ENCODE measurements around the gene PARP9.
"Not testable (repeated sequence)": the region's sequence is repeated elsewhere in the genome, so short reads cannot be mapped to it uniquely, and the experiment has no call there.

PARP9 gene

GRCh38 chr3:122572940-122573412 lies 8.9 kb upstream of the PARP9 start:
- DNase-seq = peak; percentile 50 to 55

GRCh38 chr3:122568755-122569154 lies 4.7 kb upstream of the PARP9 start:
- no peak for DNase-seq

GRCh38 chr3:122568131-122568530 lies 4.0 kb upstream of the PARP9 start:
- not testable (repeated sequence) for DNase-seq

GRCh38 chr3:122563717-122564025 lies 429 bp downstream of the PARP9 start:
- DNase-seq = no peak

- no peak for DNase-seq
Observed at GRCh38 chr3:122562923-122563716, 980 bp downstream of the PARP9 start.

- peak; percentile 64 to 80 for DNase-seq
Observed at GRCh38 chr3:122560680-122561079, 3.4 kb downstream of the PARP9 start.

GRCh38 chr3:122559906-122560305 lies 4.2 kb downstream of the PARP9 start:
- no peak for DNase-seq

- no peak for DNase-seq
Observed at GRCh38 chr3:122558605-122559004, 5.5 kb downstream of the PARP9 start.

- DNase-seq = no peak
Observed at GRCh38 chr3:122557356-122557755, 6.7 kb downstream of the PARP9 start.

- DNase-seq = no peak
Observed at GRCh38 chr3:122555275-122556071, 8.6 kb downstream of the PARP9 start.

- DNase-seq = no peak
Observed at GRCh38 chr3:122553171-122553570, 10.9 kb downstream of the PARP9 start.

- no peak for DNase-seq
Observed at GRCh38 chr3:122548619-122549018, 15.5 kb downstream of the PARP9 start.

- no peak for DNase-seq
Observed at GRCh38 chr3:122548076-122548475, 16.0 kb downstream of the PARP9 start.

GRCh38 chr3:122546151-122546550 lies 17.9 kb downstream of the PARP9 start:
- DNase-seq = no peak

GRCh38 chr3:122538956-122539490 lies 25.1 kb downstream of the PARP9 start:
- DNase-seq = no peak

- DNase-seq = no peak
Observed at GRCh38 chr3:122536632-122537001, 27.5 kb downstream of the PARP9 start.

- no peak for DNase-seq
Observed at GRCh38 chr3:122535964-122536631, 28.0 kb downstream of the PARP9 start.

- no peak for DNase-seq
Observed at GRCh38 chr3:122533931-122534334, 30.2 kb downstream of the PARP9 start.

- no peak for DNase-seq
Observed at GRCh38 chr3:122533480-122533879, 30.6 kb downstream of the PARP9 start.

GRCh38 chr3:122530164-122530563 lies 33.9 kb downstream of the PARP9 start:
- DNase-seq = no peak

GRCh38 chr3:122523317-122523716 lies 40.8 kb downstream of the PARP9 start:
- no peak for DNase-seq

GRCh38 chr3:122520861-122521260 lies 43.2 kb downstream of the PARP9 start:
- DNase-seq = no peak

GRCh38 chr3:122519693-122520092 lies 44.4 kb downstream of the PARP9 start:
- DNase-seq = no peak
